ENCODE measurements around the gene SDK1. TPM values are rescaled to one million over a fixed set of nuclear protein-coding genes. Genes with fewer than 3 reads are reported as not detected.

Gene SDK1
- total and polyA plus RNA-seq, 2 of the 8 experiments (the other 6 are each of a cell fraction or from before 2014, with no cell fraction given) = 3.3 to 7.2 TPM

- no peak for TF ChIP-seq NANOG (IDR thresholded peaks at IDR 0.05; ENCODE audit: insufficient read depth, low read depth, low read length, poor library complexity, severe bottlenecking)
- TF ChIP-seq CBX5 (IDR thresholded peaks at IDR 0.05; ENCODE audit: low read depth, low read length) = no peak
- TF ChIP-seq SP2 (IDR thresholded peaks at IDR 0.05; ENCODE audit: low read length) = no peak
- TF ChIP-seq EGR1 (IDR thresholded peaks at IDR 0.05; ENCODE audit: borderline replicate concordance, low read depth, low read length) = no peak
- TF ChIP-seq RXRA (IDR thresholded peaks at IDR 0.05; ENCODE audit: insufficient read depth, low read depth, low read length) = no peak
- no peak for TF ChIP-seq SIN3A (conservative IDR thresholded peaks at IDR 0.05 in 1 of 2, IDR thresholded peaks at IDR 0.05 in 1 of 2; ENCODE audit: low read depth in 1 of 2, low read length in 2 of 2)
- TF ChIP-seq JUND (IDR thresholded peaks at IDR 0.05; ENCODE audit: low read length) = no peak
Observed at GRCh38 chr7:3832199-3832598, 531.1 kb downstream of the SDK1 start (continued).
